ENCODE results near the gene SEPSECS.

Gene SEPSECS

DNA sequence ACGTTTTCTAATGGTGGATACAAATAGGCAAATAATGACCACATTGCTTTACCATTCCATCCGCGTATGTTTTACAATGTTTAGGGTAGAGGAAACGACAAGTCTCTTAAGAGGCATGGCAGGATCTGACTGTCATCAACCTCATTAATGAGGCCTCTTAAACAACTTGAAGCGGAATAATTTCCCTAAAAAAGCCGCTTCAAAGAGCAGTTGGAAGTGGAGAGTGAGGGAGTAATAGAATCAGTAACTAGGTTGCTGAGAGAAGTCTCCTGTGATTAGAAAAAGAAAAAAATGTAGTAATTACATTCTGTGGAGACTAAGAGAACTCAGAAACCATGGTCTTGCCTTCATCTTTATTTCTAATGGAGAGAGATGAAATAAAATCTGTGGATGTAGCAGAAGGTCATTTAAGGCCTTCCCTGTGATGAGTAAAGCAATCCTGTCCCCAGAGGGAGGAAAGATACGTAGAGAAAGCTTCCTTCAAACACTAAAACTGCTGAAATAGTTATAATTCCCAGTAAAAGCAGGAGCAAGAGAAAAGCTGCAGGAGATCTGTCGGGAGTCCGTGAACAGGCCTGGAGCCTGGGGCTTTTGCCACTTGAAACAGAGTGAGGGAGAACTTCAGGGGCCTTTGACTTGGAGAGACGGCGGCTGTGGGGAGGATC lies 11.1 kb upstream of the SEPSECS start:
- TF ChIP-seq, protein P1, sequence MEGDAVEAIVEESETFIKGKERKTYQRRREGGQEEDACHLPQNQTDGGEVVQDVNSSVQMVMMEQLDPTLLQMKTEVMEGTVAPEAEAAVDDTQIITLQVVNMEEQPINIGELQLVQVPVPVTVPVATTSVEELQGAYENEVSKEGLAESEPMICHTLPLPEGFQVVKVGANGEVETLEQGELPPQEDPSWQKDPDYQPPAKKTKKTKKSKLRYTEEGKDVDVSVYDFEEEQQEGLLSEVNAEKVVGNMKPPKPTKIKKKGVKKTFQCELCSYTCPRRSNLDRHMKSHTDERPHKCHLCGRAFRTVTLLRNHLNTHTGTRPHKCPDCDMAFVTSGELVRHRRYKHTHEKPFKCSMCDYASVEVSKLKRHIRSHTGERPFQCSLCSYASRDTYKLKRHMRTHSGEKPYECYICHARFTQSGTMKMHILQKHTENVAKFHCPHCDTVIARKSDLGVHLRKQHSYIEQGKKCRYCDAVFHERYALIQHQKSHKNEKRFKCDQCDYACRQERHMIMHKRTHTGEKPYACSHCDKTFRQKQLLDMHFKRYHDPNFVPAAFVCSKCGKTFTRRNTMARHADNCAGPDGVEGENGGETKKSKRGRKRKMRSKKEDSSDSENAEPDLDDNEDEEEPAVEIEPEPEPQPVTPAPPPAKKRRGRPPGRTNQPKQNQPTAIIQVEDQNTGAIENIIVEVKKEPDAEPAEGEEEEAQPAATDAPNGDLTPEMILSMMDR (conservative IDR thresholded peaks at IDR 0.05; ENCODE audit: low read depth), result no peak
- DNase-seq (ENCODE audit: low spot score), result no peak
- ChIA-PET CTCF (no interaction called here), POLR2A (ENCODE audit: low non-redundant PET) (no interaction called here)
- peak overlapping the region; percentile 34; the same call in 1 of the 2 replicates for H3K27ac ChIP-seq

DNA sequence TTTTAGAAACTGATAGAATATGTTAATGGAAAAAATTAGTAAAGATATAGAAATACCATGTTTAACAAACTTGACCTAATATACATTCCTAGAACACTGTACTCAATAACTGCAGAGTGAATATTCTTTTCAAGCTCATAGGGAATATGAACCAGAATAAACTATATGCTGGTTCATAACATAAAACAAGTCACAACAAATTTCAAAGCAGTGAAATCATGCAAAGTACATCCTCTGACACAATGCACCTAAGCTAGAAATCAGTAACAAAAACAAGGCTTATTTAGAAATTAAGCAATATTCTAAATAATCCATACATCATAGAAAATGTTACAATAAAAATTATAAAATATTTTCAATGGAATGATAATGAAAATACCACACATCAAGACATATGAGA lies 9.2 kb upstream of the SEPSECS start:
- no peak overlapping the region for H3K27ac ChIP-seq
- ChIA-PET POLR2A (ENCODE audit: low non-redundant PET) (interaction anchor here (0.7 kb wide), 1 partner anchor 1394 kb away, joined by 6 read pairs; no protein-coding TSS in a partner anchor), CTCF (interaction anchor here (0.6 kb wide), 1 partner anchor 153 kb away, joined by 3 read pairs; no protein-coding TSS in a partner anchor)
- TF ChIP-seq, protein P1 (conservative IDR thresholded peaks at IDR 0.05; ENCODE audit: low read depth), result no peak
- peak; percentile 17 for DNase-seq (ENCODE audit: low spot score)

DNA sequence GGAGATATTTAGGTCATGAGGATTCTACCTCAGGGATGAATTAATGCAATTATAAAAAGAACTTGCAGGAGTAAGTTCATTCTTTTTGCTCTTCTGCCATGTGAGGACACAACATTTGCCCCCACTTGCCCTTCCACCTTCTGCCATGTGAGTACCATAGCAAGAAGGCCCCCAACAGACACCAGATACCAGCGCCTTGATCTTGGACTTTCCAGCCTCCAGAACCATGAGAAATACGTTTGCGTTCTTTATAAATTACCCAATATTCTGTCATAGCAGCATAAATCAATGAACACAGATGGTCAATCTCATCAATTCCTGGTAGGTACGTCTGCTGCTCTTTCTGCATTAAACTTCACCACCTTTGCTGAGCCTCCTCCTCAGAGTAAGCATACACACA lies 5.7 kb upstream of the SEPSECS start:
- TF ChIP-seq, protein P1 (conservative IDR thresholded peaks at IDR 0.05; ENCODE audit: low read depth), result no peak
- DNase-seq (ENCODE audit: low spot score), result no peak
- POLR2A ChIA-PET (ENCODE audit: low non-redundant PET), result no interaction called here
- CTCF ChIA-PET, result no interaction called here
- no peak overlapping the region for H3K27ac ChIP-seq

DNA sequence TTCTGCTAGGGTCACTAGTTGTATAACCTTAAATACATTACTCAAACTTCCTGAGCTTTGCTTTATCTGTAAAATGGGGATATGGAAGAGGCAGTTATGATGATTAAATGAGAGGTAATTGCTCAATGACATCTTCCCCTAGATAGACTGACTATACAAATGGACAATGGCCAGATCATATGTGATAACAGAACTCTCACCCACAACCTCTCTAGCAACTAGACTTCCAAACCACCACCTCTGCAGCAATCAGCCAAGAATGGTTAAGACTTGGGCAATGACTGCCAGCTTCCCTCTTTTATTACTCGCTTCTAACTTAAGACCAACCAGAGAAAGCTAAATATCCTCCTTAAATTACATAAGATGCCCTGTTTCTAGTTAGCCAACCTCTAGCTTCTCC lies 2.9 kb upstream of the SEPSECS start:
- no peak overlapping the region for H3K27ac ChIP-seq
- DNase-seq (ENCODE audit: low spot score), result no peak
- ChIA-PET POLR2A (ENCODE audit: low non-redundant PET) (no interaction called here), CTCF (interaction anchor here (0.6 to 0.7 kb wide), 2 partner anchors 19 to 190 kb away, joined by 3 to 4 read pairs; no protein-coding TSS in a partner anchor)
- TF ChIP-seq, protein P1 (conservative IDR thresholded peaks at IDR 0.05; ENCODE audit: low read depth), result no peak

DNA sequence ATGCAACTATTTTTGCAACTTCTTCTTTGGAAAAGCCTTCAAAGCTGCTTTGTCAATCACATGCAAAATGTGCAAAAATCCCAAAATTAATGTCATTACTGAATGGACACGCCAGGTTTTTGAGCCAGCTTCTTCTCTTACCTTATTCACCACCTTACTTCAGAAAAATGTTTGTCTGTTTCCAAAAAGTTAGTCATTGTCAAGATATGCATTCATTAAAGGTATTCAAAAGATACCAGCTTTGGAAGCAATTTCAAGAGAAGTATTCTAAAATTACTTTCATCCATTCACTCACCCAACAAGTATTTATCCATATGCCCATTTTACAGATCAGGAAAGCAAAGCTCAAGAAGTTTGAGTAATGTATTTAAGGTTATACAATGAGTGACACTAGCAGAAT lies 2.3 kb upstream of the SEPSECS start:
- DNase-seq (ENCODE audit: low spot score), result no peak
- TF ChIP-seq, protein P1 (conservative IDR thresholded peaks at IDR 0.05; ENCODE audit: low read depth), result no peak
- H3K27ac ChIP-seq, result no peak overlapping the region
- POLR2A ChIA-PET (ENCODE audit: low non-redundant PET), result interaction anchor here (0.6 kb wide), 1 partner anchor 213 kb away, joined by 3 read pairs; no protein-coding TSS in a partner anchor
- CTCF ChIA-PET, result interaction anchor here (0.7 to 1.0 kb wide), 2 partner anchors 18 to 71 kb away, joined by 3 to 5 read pairs; partner anchors contain the start of gene PI4K2B

DNA sequence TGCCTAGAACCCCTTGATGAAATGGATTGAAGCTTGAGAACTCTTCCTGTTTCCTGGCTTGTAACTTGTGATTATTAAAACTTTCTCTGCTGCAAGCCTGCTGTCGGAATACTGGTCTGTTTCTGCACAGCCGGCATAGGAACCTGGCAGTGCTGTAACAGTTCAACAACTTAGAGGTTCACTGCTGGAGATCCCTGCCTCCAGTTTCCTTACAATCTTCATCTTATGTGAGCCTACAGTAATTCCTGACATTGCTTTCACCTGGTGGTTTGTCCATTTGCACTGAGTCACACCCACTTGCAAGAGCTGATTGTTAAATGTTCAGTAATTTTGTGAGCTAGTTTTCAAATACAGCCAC lies 1.3 kb upstream of the SEPSECS start:
- no peak overlapping the region; the same call in 1 of the 2 replicates for H3K27ac ChIP-seq
- POLR2A ChIA-PET (ENCODE audit: low non-redundant PET), result no interaction called here
- TF ChIP-seq, protein P1 (conservative IDR thresholded peaks at IDR 0.05; ENCODE audit: low read depth), result no peak
- CTCF ChIA-PET, result interaction anchor here (1.0 kb wide), 1 partner anchor 72 kb away, joined by 3 read pairs; the partner anchor contains the start of gene PI4K2B
- DNase-seq (ENCODE audit: low spot score), result peak; percentile 16

All from RWPE1 (cell line).